ENCODE data around the gene TCHP. TPM values are rescaled to one million over a fixed set of nuclear protein-coding genes. Genes with fewer than 3 reads are reported as not detected.

Gene TCHP
- total RNA-seq, 6 experiments from 2014 or later, result 4.9 to 8.8 (median 6.8) TPM

DNA sequence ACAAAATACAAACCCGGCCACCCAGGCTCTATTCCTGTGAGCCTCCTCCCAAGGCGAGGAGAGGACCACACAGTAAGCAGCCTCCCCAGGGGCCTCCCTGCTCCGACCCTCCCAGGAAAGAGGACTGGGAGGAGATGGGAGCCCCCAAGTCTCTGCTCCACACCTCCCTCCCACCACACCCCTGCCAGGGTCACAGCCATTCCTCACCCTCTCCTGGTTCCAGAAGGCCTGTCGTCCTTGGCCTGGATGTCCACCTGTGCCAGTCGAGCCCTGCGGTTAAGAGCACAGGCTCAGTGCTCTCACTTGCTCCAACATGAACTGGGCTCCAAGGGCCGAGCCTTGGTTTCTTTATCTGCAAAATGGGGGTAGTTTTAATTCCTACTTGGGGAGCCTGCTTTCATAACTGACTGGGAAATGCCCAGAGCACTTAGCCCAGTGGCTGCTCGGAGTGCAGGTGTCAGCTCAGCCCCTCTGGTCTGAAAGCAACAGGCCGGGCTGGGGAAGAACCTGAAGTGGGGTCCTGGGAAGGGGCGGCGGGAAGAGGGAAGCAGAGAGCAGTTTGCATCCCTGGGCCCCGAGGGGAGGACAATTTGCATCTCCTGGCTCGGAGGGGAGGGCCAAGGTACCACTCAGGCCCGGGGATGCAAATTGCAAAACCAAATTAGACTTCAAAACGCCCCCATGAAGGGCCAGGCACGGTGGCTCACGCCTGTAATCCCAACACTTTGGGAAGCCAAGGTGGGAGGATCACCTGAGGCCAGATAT is 23.6 kb downstream of the TCHP start:
- Histone ChIP-seq H3K4me3 (no peak overlapping the region), H3K27ac (no peak overlapping the region), H3K27me3 (no peaks in the 10 kb centered on the region), H3K36me3 (peaks cover 0 to 11% (median 2%) of the 10 kb centered on the region in 4 donors), H3K9me3 (no peaks in the 10 kb centered on the region), H3K4me1 (no peaks in the 10 kb centered on the region)
- 66% methylated on average over 5 of the region's 17 CpGs for WGBS (ENCODE audit: insufficient coverage, low coverage, low lambda C conversion rate, missing lambda C conversion rate)
- DNase-seq (no peak), ATAC-seq (no peak)
- TF ChIP-seq, protein P1, sequence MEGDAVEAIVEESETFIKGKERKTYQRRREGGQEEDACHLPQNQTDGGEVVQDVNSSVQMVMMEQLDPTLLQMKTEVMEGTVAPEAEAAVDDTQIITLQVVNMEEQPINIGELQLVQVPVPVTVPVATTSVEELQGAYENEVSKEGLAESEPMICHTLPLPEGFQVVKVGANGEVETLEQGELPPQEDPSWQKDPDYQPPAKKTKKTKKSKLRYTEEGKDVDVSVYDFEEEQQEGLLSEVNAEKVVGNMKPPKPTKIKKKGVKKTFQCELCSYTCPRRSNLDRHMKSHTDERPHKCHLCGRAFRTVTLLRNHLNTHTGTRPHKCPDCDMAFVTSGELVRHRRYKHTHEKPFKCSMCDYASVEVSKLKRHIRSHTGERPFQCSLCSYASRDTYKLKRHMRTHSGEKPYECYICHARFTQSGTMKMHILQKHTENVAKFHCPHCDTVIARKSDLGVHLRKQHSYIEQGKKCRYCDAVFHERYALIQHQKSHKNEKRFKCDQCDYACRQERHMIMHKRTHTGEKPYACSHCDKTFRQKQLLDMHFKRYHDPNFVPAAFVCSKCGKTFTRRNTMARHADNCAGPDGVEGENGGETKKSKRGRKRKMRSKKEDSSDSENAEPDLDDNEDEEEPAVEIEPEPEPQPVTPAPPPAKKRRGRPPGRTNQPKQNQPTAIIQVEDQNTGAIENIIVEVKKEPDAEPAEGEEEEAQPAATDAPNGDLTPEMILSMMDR (IDR thresholded peaks at IDR 0.05), result no peak
- TF ChIP-seq POLR2A (IDR thresholded peaks at IDR 0.05), result no peak
- intact Hi-C loops (cut with DNase I), result no loop called here

DNA sequence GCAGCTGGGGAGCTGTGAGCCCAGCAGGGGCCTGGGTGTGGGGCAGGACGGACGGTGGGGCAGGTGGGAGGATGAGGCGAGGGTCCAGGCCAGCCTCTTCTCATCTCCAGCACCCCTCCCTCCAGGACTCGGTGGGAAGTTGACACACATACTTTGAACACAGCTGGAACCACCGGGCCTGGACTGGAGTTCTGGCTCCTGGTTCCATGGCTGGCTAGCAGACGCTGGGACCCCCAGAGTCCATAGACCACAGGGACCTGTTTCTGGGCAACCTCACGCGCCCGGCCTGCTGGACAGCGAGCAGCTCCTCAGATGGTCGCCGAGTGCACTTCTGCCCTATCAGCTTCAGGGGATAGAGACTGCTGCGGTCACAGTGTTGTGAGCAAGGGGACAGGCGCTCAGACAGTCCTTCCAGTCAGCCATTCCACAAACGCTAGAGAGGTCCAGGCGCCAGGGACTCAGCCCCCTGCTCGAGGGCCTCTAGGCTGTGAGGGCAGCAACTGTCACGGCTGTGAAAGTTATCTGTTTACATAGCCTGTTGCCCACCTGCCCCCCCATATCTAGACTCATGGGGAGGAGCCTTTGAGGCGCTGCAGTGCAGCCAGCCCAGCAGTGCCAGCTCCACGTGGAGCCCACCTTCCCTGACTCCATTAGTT is 25.2 kb downstream of the TCHP start:
- DNase-seq (no peak), ATAC-seq (no peak)
- 54% methylated on average over 2 of the region's 20 CpGs for whole genome bisulfite sequencing (ENCODE audit: insufficient coverage, low coverage, low lambda C conversion rate, missing lambda C conversion rate)
- H3K27ac ChIP-seq, result no peak overlapping the region
- no peak for TF ChIP-seq POLR2A (IDR thresholded peaks at IDR 0.05)
- TF ChIP-seq, protein P1 (IDR thresholded peaks at IDR 0.05), result no peak
- no peak overlapping the region for H3K4me3 ChIP-seq
- no peaks in the 10 kb centered on the region for H3K9me3 ChIP-seq
- no peaks in the 10 kb centered on the region for H3K4me1 ChIP-seq
- H3K27me3 ChIP-seq, result no peaks in the 10 kb centered on the region
- peaks cover 0 to 4% (median 2%) of the 10 kb centered on the region in 4 donors for H3K36me3 ChIP-seq
- intact Hi-C loops (cut with DNase I), result no loop called here

DNA sequence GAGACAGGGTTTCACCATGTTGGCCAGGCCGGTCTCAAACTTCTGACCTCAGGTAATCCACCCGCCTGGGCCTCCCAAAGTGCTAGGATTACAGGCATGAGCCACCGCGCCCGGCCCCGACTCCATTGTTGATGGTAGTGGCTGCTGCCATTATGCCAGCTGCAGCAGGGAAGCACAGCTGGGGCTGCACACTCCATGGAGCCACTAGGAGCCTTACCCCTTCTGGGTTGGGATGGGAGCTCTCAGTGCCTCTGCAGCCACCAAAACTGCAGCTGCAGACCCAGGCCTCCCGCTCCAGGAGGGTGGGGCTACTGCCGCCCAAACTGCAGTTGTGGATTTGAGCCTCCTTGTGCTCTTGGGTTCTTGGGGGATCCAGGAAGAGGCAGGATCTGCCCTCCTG is 25.9 kb downstream of the TCHP start:
- no peaks in the 10 kb centered on the region for H3K27me3 ChIP-seq
- WGBS (ENCODE audit: insufficient coverage, low coverage, low lambda C conversion rate, missing lambda C conversion rate), result 93% methylated on average over 2 of the region's 8 CpGs
- no peak for ATAC-seq
- intact Hi-C loops (cut with DNase I), result no loop called here
- H3K4me1 ChIP-seq, result no peaks in the 10 kb centered on the region
- TF ChIP-seq POLR2A (IDR thresholded peaks at IDR 0.05), result no peak
- TF ChIP-seq, protein P1 (IDR thresholded peaks at IDR 0.05), result no peak
- H3K27ac ChIP-seq, result no peak overlapping the region
- H3K36me3 ChIP-seq, result peaks cover 4 to 8% (median 6%) of the 10 kb centered on the region in 4 donors
- DNase-seq, result no peak
- H3K9me3 ChIP-seq, result no peaks in the 10 kb centered on the region
- no peak overlapping the region for H3K4me3 ChIP-seq

DNA sequence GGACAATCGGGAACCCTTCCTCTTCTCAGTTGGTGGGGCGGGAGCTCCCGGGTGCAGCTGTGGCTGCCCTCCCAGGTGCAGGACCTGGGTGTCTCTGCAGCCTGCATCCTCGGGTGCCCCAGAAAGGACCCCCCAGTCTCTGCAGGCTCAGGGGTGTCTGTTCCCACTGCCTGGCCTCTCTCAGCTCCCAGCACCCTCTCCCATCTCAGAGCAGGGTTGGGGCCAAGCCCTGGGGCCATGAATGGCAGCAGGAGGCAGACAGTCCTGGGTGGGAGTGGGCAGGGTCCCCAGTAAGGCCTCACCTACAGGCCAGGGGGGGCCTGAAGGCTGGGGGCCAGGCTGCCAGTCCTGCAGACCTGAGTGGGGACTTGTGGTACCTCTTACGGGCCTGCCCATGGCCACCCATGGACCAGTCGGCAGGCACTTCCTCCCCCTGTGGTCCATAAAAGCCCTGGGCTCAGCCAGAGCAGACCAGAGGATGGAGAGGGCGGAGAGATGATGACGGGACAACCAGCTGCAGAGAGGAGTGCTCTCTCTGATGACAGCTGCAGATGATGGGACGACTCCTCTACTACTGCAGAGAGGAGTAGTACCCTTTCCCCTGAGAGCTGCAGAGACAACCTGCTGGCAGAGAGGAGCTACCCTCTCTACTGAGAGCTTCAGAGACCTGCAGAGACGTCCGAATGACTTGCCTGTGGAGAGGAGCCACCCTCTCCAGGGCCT is 26.6 kb downstream of the TCHP start:
- no peak for DNase-seq
- no peaks in the 10 kb centered on the region for H3K9me3 ChIP-seq

More for the DNA sequence above, 26.6 kb downstream of the TCHP start:
- no peak for TF ChIP-seq POLR2A (IDR thresholded peaks at IDR 0.05)
- TF ChIP-seq, protein P1 (IDR thresholded peaks at IDR 0.05), result no peak
- H3K36me3 ChIP-seq, result peaks cover 4 to 15% (median 11%) of the 10 kb centered on the region in 4 donors
- no peak overlapping the region for H3K4me3 ChIP-seq
- ATAC-seq, result no peak
- intact Hi-C loops (cut with DNase I), result no loop called here
- no CpG with 5 or more reads among the region's 11 CpGs for WGBS (ENCODE audit: insufficient coverage, low coverage, low lambda C conversion rate, missing lambda C conversion rate)
- H3K27ac ChIP-seq, result no peak overlapping the region
- no peaks in the 10 kb centered on the region for H3K27me3 ChIP-seq
- no peaks in the 10 kb centered on the region for H3K4me1 ChIP-seq
